Bronchial epithelial cell (primary cell): ENCODE results near the gene CCDC187. TPM values are rescaled to one million over a fixed set of nuclear protein-coding genes. Genes with fewer than 3 reads are reported as not detected.

ENCODE experiments used
- DNase-seq: peaks from one replicate; pipeline ENCODE4 v3.0.0-alpha.2; 2010; ENCODE audit warnings: low read depth
- FAIRE-seq: peaks from 2 replicates; lab custom pipeline; 2011; peaks lifted over from hg19 to GRCh38; lab: Jason Lieb, UNC
- H3K27me3 ChIP-seq: 2 replicates; pipeline ENCODE4 v1.5.1; 2011; ENCODE audit warnings: low read length; ENCODE audit not compliant: control insufficient read depth, insufficient read depth
- H3K36me3 ChIP-seq: 2 replicates; pipeline ENCODE4 v1.5.1; 2011; ENCODE audit warnings: low read length; ENCODE audit not compliant: control insufficient read depth, insufficient read depth
- H3K4me3 ChIP-seq: 2 replicates; pipeline ENCODE4 v1.5.1; 2011; ENCODE audit warnings: mild to moderate bottlenecking, low read depth, low read length, control low read depth
- CTCF ChIP-seq: IDR thresholded peaks from 2 replicates; pipeline ENCODE4 v1.5.1; 2011; ENCODE audit warnings: mild to moderate bottlenecking, moderate library complexity, low read length, control low read depth, inconsistent platforms; ENCODE audit not compliant: insufficient read depth, severe bottlenecking
- total RNA-seq: library from RNA; depleted of rRNA; stranded (reverse); fragments of >200 nt; gene quantifications from 2 replicates; pipeline ENCODE4 v1.2.1, GENCODE V29; 2014

CCDC187 gene
- total RNA-seq, 1 donor from 2014 or later: not detected

GRCh38 chr9:136303066-136303824 lies 649 bp downstream of the CCDC187 start:
- Histone ChIP-seq H3K36me3 (no peaks in the 10 kb centered on the region), H3K27me3 (peaks cover 1% of the 10 kb centered on the region), H3K4me3 (no peak overlapping the region)
- DNase-seq (no peak), FAIRE-seq (no peak)
- no peak for TF ChIP-seq CTCF

- TF ChIP-seq CTCF: no peak
- no peak for FAIRE-seq
- H3K36me3 ChIP-seq: no peaks in the 10 kb centered on the region
- H3K4me3 ChIP-seq: no peak overlapping the region
- no peak for DNase-seq
- peaks cover 1% of the 10 kb centered on the region for H3K27me3 ChIP-seq
Observed at GRCh38 chr9:136302527-136302926, 1.4 kb downstream of the CCDC187 start.

DNA sequence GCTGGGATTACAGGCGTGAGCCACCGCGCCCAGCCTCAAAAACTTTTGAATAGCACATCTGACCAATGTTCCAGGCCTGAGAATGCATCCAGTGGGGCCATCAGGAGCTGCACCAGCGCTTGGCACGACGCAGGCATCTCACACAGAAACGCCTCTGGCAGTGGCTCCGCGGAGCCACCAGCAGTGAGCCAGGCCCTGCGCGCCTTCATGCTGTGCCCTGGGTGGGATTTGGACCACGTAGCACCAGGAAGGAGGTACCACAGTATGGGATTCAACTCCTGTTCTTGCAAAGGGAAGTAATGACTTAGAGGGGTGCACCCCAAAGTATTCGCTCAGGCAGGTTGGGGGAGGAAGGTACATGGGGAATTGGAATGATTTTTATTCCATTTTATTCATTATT lies 3.0 kb downstream of the CCDC187 start:
- no peaks in the 10 kb centered on the region for H3K36me3 ChIP-seq
- TF ChIP-seq CTCF: no peak
- no peak for FAIRE-seq
- H3K4me3 ChIP-seq: no peak overlapping the region
- H3K27me3 ChIP-seq: peaks cover 1% of the 10 kb centered on the region
- DNase-seq: no peak

GRCh38 chr9:136300016-136300545 lies 3.8 kb downstream of the CCDC187 start:
- Histone ChIP-seq H3K4me3 (no peak overlapping the region), H3K27me3 (peaks cover 1% of the 10 kb centered on the region), H3K36me3 (no peaks in the 10 kb centered on the region)
- DNase-seq: no peak
- no peak for TF ChIP-seq CTCF
- no peak for FAIRE-seq

- TF ChIP-seq CTCF: no peak
- Histone ChIP-seq H3K27me3 (peaks cover 1% of the 10 kb centered on the region), H3K36me3 (no peaks in the 10 kb centered on the region), H3K4me3 (no peak overlapping the region)
- FAIRE-seq: no peak
- no peak for DNase-seq
Observed at GRCh38 chr9:136299541-136299940, 4.4 kb downstream of the CCDC187 start.

DNA sequence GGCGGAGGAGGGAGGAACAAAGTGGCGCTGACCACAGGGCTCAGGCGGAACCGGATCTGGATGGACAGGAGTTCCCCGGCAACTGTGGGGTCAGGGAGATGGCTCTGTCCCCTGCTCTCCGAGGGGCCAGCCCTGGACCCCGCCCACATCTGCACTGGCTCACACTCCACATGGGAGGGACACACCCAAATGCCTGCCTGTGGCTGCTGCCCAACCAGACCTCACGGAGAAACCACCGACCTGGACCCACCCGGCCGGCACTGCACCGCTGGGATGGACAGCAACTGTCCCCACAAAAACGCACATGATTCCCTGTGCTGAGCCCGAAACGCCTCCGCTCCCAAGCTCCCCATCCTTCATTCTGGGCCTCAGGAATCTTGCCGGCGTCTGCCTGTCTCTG lies 4.8 kb downstream of the CCDC187 start:
- TF ChIP-seq CTCF: no peak

More for the DNA sequence above, 4.8 kb downstream of the CCDC187 start:
- FAIRE-seq (no peak), DNase-seq (no peak)
- Histone ChIP-seq H3K4me3 (no peak overlapping the region), H3K27me3 (peaks cover 1% of the 10 kb centered on the region), H3K36me3 (no peaks in the 10 kb centered on the region)
